Stomach (tissue), 19 donors: Measurements from ENCODE around the gene PPP1R10. TPM values are rescaled to one million over a fixed set of nuclear protein-coding genes. Genes with fewer than 3 reads are reported as not detected.
"Not testable (repeated sequence)": the region's sequence is repeated elsewhere in the genome, so short reads cannot be mapped to it uniquely, and the experiment has no call there.

Experiments
- DNase-seq, 2 donors: peaks; one replicate each; pipeline versions ENCODE4 v3.0.0 to v3.0.0-alpha.2; 2013 to 2019
- H3K27ac ChIP-seq, 5 donors: fragments of 200-600 bp in 4 of 5; sonication (generic) in 4 of 5; one replicate each; pipeline ENCODE4 v1.5.1; 2013 to 2019; ENCODE audit warnings: mild to moderate bottlenecking in 1 of 5, moderate library complexity in 1 of 5
- H3K27me3 ChIP-seq, 3 donors: fragments of 200-600 bp; sonication (generic); one replicate each; pipeline ENCODE4 v1.5.1; 2017 to 2019; ENCODE audit warnings: mixed run types in 1 of 3
- H3K36me3 ChIP-seq, 4 donors: fragments of 200-600 bp; sonication (generic); 1 replicate in 3 of 4; 2 replicates in 1 of 4; pipeline ENCODE4 v1.5.1; 2016 to 2019
- H3K4me1 ChIP-seq, 4 donors: fragments of 200-600 bp; sonication (generic); one replicate each; pipeline ENCODE4 v1.5.1; 2016 to 2019
- H3K4me3 ChIP-seq, 4 donors: fragments of 200-600 bp; sonication (generic) in 3 of 4; one replicate each; pipeline ENCODE4 v1.5.1; 2016 to 2019; ENCODE audit warnings: mild to moderate bottlenecking in 1 of 4
- H3K9me3 ChIP-seq, 4 donors: fragments of 200-600 bp; sonication (generic); one replicate each; pipeline ENCODE4 v1.5.1; 2016 to 2019
- CTCF ChIP-seq, 7 experiments: fragments of 450-650 bp in 4 of 7; fragments of 200-600 bp in 3 of 7; sonication (generic) in 3 of 7; IDR thresholded peaks; one replicate each; pipeline ENCODE4 v1.5.1; 2016 to 2019; ENCODE audit warnings: antibody characterized with exemption in 7 of 7, control low read depth in 2 of 7, mild to moderate bottlenecking in 1 of 7
- EP300 ChIP-seq: sonication (generic); formaldehyde crosslinking; IDR thresholded peaks from one replicate; pipeline ENCODE4 v1.6.1; 2017; ENCODE audit warnings: antibody characterized with exemption
- POLR2A ChIP-seq, 4 donors: fragments of 450-650 bp; IDR thresholded peaks; one replicate each; pipeline ENCODE4 v1.6.1; 2016; ENCODE audit warnings: antibody characterized with exemption in 4 of 4, control low read depth in 2 of 4, mild to moderate bottlenecking in 1 of 4, moderate library complexity in 1 of 4
- POLR2AphosphoS5 ChIP-seq, 3 donors: sonication (generic); formaldehyde crosslinking; IDR thresholded peaks; one replicate each; pipeline ENCODE4 v1.6.1; 2016; ENCODE audit warnings: antibody characterized with exemption in 3 of 3
- WGBS, 5 donors: extraction: QIAGEN DNeasy Blood & Tissue Kit in 3 of 5; methylation state at CpG; one replicate each; pipeline versions ENCODE4 v1.1.5 to v1.1.7; 2013 to 2018; 5-methylcytosine and 5-hydroxymethylcytosine counted together
- intact Hi-C: fragments of 100-400 bp; cut with DNase I; formaldehyde crosslinking; loops from one replicate; pipeline ENCODE4 v1.15.1; 2023; ENCODE audit warnings: low total_unique reads
- long read RNA-seq, 10 donors: transcript quantifications; one replicate each; lab custom pipeline, GENCODE V29; 2026
- polyA plus RNA-seq, 3 donors: library from polyadenylated mRNA; stranded (reverse); fragments of 200-250 nt; gene quantifications; one replicate each; pipeline ENCODE4 v1.2.3, GENCODE V29; 2013
- total RNA-seq, 5 donors: library from RNA; depleted of rRNA; stranded (reverse); fragments of >200 nt; gene quantifications; one replicate each; pipeline versions ENCODE4 v1.1.0 to v1.2.3, GENCODE V29; 2014 to 2016
- donor health status: healthy with polysubstance abuse.
- donor health status: Bipolar disorder and iron deficiency.
- donor health status: healthy.

PPP1R10 gene
- total RNA-seq, result 100 to 1,000 TPM in 2 of 5 donors, 10 to 100 TPM in 3; 27.4 to 164 (median 50.1) TPM
- polyA plus RNA-seq, result 10 to 100 TPM in 2 of 3 donors, 1 to 10 TPM in 1; 9.9 to 20.2 (median 17.7) TPM
- long read RNA-seq, donor 1, partial matches to known transcripts, result 63 of 87 reads
- long read RNA-seq, donor 1, other reads (novel, unspliced or antisense), result 24 of 87 reads
- long read RNA-seq, donor 2, partial matches to known transcripts, result 0 of 1 reads
- long read RNA-seq, donor 2, other reads (novel, unspliced or antisense), result 0 of 1 reads
- long read RNA-seq, donor 3, partial matches to known transcripts, result 42 of 42 reads
- long read RNA-seq, donor 3, other reads (novel, unspliced or antisense), result 0 of 42 reads
- long read RNA-seq, donor 4, result 0 reads
- long read RNA-seq, donor 5, partial matches to known transcripts, result 7 of 7 reads
- long read RNA-seq, donor 5, other reads (novel, unspliced or antisense), result 0 of 7 reads
- long read RNA-seq, donor 6, partial matches to known transcripts, result 247 of 325 reads
- long read RNA-seq, donor 6, other reads (novel, unspliced or antisense), result 78 of 325 reads
- long read RNA-seq, donor 7, full-length matches to known transcripts, result 3 of 3 reads
- long read RNA-seq, donor 7, partial matches to known transcripts, result 0 of 3 reads
- long read RNA-seq, donor 7, other reads (novel, unspliced or antisense), result 0 of 3 reads
- long read RNA-seq, donor 8, full-length matches to known transcripts, result 1 of 175 reads
- long read RNA-seq, donor 8, partial matches to known transcripts, result 174 of 175 reads
- long read RNA-seq, donor 8, other reads (novel, unspliced or antisense), result 0 of 175 reads
- long read RNA-seq, donor 9, partial matches to known transcripts, result 17 of 18 reads
- long read RNA-seq, donor 9, other reads (novel, unspliced or antisense), result 0 of 18 reads
- long read RNA-seq, donor 10, partial matches to known transcripts, result 54 of 69 reads
- long read RNA-seq, donor 10, other reads (novel, unspliced or antisense), result 15 of 69 reads

- Histone ChIP-seq H3K4me3 (peak within 1 kb of the TSS; percentile 66 to 94 (median 83)), H3K9me3 (no peaks in the 10 kb centered on the region), H3K27me3 (no peaks in the 10 kb centered on the region), H3K36me3 (peaks cover 26 to 39% (median 38%) of the 10 kb centered on the region in 4 donors), H3K4me1 (peaks cover 36 to 62% (median 41%) of the 10 kb centered on the region in 4 donors), H3K27ac (peak within 1 kb of the TSS; percentile 92 to 96 (median 95))
- peak; percentile 99 to 100 for DNase-seq
- no peak for TF ChIP-seq CTCF (IDR thresholded peaks at IDR 0.05)
- TF ChIP-seq POLR2A (IDR thresholded peaks at IDR 0.05), result peak in 2 of 4 donors; percentile 99
- TF ChIP-seq EP300, result no peak
- peak; percentile 91 to 100 (median 100) for TF ChIP-seq POLR2AphosphoS5 (IDR thresholded peaks at IDR 0.05)
- WGBS, 5 donors, result 0 to 1% (median 0%) methylated on average over 40 of the region's 40 CpGs
- intact Hi-C loops, result no loop called here
Observed at GRCh38 chr6:30616811-30617564, at the start of gene PPP1R10. Gene PPP1R10 (minus strand): TSS chr6:30617243. CDS start chr6:30609944, 7,299 bp downstream.

DNA sequence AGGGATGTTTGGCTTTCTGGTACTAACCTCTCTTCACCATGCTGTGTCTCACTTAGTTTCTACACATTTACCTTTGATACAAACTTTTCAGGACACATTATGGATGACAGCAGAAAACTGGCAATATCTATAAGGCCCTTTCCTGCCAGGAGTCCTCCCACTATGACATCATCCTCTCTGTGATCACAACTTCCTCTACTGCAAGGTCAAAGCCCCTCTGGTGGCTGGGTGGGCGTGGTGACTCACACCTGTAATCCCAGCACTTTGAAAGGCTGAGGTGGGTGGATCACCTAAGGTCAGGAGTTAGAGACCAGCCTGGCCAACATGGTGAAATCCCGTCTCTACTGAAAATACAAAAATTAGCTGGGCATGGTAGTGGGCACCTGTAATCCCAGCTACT lies 49.3 kb upstream of the PPP1R10 start:
- H3K27me3 ChIP-seq, H3K4me3 ChIP-seq, H3K27ac ChIP-seq, H3K9me3 ChIP-seq, intact Hi-C loops, DNase-seq: not testable (repeated sequence)
- Histone ChIP-seq H3K4me1 (peaks cover 3 to 13% (median 9%) of the 10 kb centered on the region in 4 donors), H3K36me3 (peaks cover 79 to 99% (median 98%) of the 10 kb centered on the region in 4 donors)
- WGBS, 5 donors, result 68 to 82% (median 75%) methylated on average over 2 of the region's 2 CpGs

DNA sequence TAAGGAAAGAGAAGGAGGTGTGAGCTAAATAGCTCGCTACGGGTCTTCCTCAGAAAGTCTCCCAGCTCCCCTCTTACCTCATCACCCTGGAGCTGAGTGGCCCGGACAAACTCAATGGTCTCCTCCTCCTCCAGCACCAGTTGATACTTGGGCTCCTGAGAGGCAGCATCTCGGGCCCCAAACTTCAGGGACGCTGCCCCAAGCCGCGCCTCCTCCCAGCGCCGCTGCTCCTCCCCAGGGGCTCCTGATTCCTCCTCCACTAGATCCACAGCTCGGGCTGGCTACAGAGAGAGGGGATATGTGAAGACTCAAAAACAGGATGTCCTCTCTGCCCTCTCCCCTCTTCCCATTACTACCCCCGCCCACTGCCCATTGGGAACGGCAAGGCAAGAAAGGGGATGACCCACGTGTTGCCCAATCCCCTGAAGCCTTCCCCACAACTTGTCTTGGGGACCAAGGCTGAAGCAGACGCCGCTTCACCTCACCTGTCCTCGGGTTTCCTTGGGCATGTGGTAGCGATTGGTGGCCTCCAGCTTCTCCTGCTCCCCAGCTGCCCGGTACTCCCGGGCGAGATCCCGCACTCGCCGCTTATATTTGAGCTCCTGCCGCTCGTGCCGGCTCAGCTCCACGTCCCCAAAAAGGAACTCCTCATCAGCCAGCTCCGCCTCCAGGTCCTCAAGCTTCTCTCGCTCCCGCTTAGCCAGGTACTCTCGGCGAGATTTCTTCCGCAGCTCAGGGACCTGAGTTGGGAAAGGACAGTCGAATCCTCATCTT lies 48.1 kb upstream of the PPP1R10 start:
- no peak for DNase-seq
- Histone ChIP-seq H3K4me3 (no peak overlapping the region), H3K36me3 (peaks cover 73 to 100% (median 100%) of the 10 kb centered on the region in 4 donors), H3K9me3 (no peaks in the 10 kb centered on the region), H3K27me3 (no peaks in the 10 kb centered on the region), H3K4me1 (peaks cover 0 to 5% (median under 1%) of the 10 kb centered on the region in 4 donors), H3K27ac (no peak overlapping the region)
- TF ChIP-seq POLR2AphosphoS5 (IDR thresholded peaks at IDR 0.05) (no peak), CTCF (IDR thresholded peaks at IDR 0.05) (no peak), POLR2A (IDR thresholded peaks at IDR 0.05) (no peak), EP300 (no peak)
- intact Hi-C loops, result no loop called here
- 92 to 95% (median 93%) methylated on average over 33 to 34 of the region's 34 CpGs for WGBS, 5 donors

DNA sequence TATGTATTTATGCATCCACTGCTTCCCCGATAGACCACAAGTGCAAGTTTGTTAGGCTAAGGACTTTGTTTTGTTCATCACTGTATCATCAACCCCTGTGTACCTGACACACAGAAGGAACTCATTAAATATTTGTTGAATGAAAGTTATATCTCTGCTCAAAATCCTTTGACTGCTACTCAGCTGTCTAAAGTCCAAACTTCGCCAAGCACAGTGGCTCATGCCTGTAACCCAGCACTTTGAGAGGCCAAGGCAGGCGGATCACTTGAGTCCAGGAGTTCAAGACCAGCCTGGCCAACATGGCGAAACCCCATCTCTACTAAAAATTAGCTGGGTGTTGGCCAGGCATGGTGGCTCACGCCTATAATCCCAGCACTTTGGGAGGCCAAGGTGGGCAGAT lies 40.9 kb upstream of the PPP1R10 start:
- H3K4me3 ChIP-seq, H3K4me1 ChIP-seq, intact Hi-C loops, H3K27me3 ChIP-seq, H3K27ac ChIP-seq, H3K9me3 ChIP-seq, DNase-seq: not testable (repeated sequence)
- 89 to 95% (median 94%) methylated on average over 5 of the region's 5 CpGs for WGBS, 5 donors
- peaks cover 88 to 100% (median 100%) of the 10 kb centered on the region in 4 donors for H3K36me3 ChIP-seq
